GM18861 (cell line): ENCODE measurements around the gene TMEM52B.
A peak's percentile ranks its signal among the peaks of the same experiment; 100 is the strongest.

ENCODE experiments used
- ATAC-seq: cut with Tn5 transposase; IDR thresholded peaks from one replicate; pipeline ENCODE4 v1.9.1; 2021; ENCODE audit not compliant: unreplicated experiment

Gene TMEM52B

GRCh38 chr12:10178821-10179220 is at the start of gene TMEM52B:
TMEM52B (plus strand) TSS chr12:10179032; CDS start chr12:10179575, 543 bp downstream.
- ATAC-seq = no peak

- ATAC-seq = peak; percentile 97
Measured at GRCh38 chr12:10130042-10130441, 48.8 kb upstream of the TMEM52B start, which contains the start of gene CLEC7A. CLEC7A (minus strand) TSS chr12:10130199; CDS start chr12:10130082, 117 bp downstream.

GRCh38 chr12:10131111-10131690 is 47.6 kb upstream of the TMEM52B start:
- no peak for ATAC-seq

GRCh38 chr12:10132850-10133370 is 45.9 kb upstream of the TMEM52B start:
- ATAC-seq = no peak

- no peak for ATAC-seq
Measured at GRCh38 chr12:10135126-10135525, 43.7 kb upstream of the TMEM52B start.

GRCh38 chr12:10136637-10137205 is 42.1 kb upstream of the TMEM52B start:
- ATAC-seq = no peak

GRCh38 chr12:10140001-10140400 is 38.8 kb upstream of the TMEM52B start:
- ATAC-seq = no peak

- ATAC-seq = no peak
Measured at GRCh38 chr12:10142976-10143589, 35.7 kb upstream of the TMEM52B start.

GRCh38 chr12:10147714-10148403 is 31.0 kb upstream of the TMEM52B start:
- peak; percentile 55 for ATAC-seq

- ATAC-seq = no peak
Measured at GRCh38 chr12:10151621-10152020, 27.2 kb upstream of the TMEM52B start.

- ATAC-seq = no peak
Measured at GRCh38 chr12:10153271-10154144, 25.3 kb upstream of the TMEM52B start.

GRCh38 chr12:10154145-10154496 is 24.7 kb upstream of the TMEM52B start:
- no peak for ATAC-seq

GRCh38 chr12:10155966-10156365 is 22.9 kb upstream of the TMEM52B start:
- no peak for ATAC-seq

GRCh38 chr12:10158406-10158805 is 20.4 kb upstream of the TMEM52B start:
- no peak for ATAC-seq

GRCh38 chr12:10159280-10159679 is 19.6 kb upstream of the TMEM52B start:
- ATAC-seq = no peak

- ATAC-seq = no peak
Measured at GRCh38 chr12:10160617-10161385, 18.0 kb upstream of the TMEM52B start.

- no peak for ATAC-seq
Measured at GRCh38 chr12:10163084-10163483, 15.7 kb upstream of the TMEM52B start.

GRCh38 chr12:10165421-10165820 is 13.4 kb upstream of the TMEM52B start:
- ATAC-seq = no peak

- no peak for ATAC-seq
Measured at GRCh38 chr12:10167599-10167998, 11.2 kb upstream of the TMEM52B start.

GRCh38 chr12:10169104-10169503 is 9.7 kb upstream of the TMEM52B start:
- ATAC-seq = no peak
